GM21528 (cell line): ENCODE measurements around the gene GNB3.

Experiments
- ATAC-seq: cut with Tn5 transposase; IDR thresholded peaks from one replicate; pipeline ENCODE4 v1.9.1; 2021; ENCODE audit warnings: mild to moderate bottlenecking, moderate library complexity; ENCODE audit not compliant: unreplicated experiment, low FRiP score

The GNB3 gene

DNA sequence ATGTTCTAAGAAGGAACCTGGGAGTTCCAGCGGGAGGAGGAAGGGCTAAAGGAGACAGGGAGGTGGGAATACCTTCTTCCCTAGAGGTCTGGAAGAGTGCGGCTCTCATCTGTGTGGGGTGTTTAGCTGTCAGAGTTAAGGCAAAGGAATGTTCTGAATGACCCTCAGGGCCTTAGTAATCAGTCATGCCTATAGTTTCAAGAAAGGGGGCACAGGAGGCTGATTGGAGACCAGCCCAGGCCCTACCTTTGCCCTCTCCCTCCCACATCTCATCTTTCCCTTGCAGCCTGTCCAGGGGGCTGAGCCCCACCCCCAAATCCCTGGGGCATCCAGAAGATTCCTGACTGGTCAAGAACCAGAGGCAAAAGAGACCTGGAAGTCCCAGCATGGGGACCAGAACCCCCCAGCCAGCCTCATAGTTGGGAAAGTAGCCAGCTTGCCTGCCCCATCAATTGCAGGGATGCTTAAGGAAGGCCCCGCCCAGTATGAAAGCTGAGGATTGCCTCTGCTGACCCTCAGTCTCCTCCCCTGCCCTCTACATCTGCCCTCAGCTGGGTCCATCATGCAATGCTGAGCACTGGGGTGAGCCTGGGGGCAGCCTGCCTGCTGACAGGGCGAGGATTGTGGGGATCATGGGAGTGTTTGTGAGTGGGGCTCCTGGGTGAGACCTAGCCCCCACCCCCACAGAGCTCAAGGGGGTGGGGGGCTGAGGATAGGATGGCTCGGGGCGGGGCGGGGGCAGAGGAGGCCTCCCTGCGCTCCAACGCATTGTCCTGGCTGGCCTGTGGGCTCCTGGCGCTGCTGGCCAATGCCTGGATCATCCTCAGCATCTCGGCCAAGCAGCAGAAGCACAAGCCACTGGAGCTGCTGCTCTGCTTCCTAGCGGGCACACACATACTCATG is 17.3 kb upstream of the GNB3 start:
- ATAC-seq = no peak

DNA sequence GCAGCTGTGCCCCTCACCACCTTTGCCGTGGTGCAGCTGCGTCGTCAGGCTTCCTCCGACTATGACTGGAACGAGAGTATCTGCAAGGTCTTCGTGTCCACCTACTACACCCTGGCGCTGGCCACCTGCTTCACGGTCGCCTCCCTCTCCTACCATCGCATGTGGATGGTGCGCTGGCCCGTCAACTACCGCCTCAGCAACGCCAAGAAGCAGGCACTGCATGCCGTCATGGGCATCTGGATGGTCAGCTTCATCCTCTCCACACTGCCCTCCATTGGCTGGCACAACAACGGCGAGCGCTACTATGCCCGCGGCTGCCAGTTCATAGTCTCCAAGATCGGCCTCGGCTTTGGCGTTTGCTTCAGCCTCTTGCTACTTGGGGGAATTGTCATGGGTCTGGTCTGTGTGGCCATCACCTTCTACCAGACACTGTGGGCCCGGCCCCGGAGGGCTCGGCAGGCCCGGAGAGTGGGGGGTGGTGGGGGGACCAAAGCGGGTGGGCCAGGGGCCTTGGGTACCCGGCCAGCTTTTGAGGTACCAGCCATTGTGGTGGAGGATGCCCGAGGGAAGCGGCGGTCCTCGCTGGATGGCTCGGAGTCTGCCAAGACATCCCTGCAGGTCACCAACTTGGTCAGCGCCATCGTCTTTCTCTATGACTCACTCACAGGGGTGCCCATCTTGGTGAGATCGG is 16.5 kb upstream of the GNB3 start:
- no peak for ATAC-seq

DNA sequence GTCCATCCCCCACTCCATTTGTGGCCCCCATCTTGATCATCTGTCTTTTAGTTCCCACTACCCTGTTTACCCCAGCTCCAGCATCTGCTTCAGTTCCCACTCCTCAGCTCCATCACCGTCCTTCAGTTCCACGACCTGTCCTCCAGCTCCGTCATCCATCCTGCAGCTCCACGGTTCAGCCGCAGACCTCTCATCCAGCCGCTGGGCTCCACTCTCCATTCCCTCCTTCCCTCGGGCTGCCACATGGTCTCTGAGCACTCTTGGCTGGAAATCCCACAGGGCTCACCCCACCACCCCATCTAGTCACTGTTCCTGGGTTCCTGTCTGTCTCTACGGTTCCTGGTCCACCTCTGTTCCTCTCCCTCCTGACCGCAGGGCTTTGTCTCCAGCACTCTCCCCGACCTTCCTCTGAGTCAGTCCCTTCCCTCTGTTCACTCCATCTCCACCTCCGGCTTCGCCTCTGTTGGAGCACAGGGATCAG is 15.8 kb upstream of the GNB3 start:
- ATAC-seq = no peak

DNA sequence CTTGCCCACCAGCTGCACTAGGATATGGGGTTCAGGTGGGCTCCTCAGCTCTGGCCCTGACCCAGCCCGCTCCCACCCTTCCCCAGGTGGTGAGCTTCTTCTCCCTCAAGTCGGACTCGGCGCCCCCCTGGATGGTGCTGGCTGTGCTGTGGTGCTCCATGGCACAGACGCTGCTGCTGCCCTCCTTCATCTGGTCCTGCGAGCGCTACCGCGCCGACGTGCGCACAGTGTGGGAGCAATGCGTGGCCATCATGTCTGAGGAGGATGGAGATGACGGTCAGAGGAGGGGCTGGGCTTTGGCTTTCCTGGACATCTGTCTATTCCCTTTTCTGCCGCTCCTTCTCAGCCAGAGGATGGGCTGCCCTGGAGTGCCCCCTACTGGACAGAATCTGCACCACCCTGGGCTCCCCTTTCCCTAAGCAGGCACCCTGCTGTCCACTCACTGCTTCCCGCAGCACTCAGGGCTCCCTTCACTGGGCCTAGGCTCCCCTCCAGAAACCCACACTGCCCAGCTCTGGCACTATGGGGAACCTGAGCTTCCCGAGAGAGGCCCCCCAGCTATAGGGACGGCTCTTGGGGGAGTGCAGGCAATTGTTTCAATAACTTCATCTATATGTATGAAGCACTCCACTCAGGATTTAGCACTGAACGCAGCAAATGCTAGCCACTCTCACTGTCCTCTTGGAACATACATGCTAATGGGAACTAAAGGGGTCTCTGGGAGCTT is 15.2 kb upstream of the GNB3 start:
- ATAC-seq = no peak

DNA sequence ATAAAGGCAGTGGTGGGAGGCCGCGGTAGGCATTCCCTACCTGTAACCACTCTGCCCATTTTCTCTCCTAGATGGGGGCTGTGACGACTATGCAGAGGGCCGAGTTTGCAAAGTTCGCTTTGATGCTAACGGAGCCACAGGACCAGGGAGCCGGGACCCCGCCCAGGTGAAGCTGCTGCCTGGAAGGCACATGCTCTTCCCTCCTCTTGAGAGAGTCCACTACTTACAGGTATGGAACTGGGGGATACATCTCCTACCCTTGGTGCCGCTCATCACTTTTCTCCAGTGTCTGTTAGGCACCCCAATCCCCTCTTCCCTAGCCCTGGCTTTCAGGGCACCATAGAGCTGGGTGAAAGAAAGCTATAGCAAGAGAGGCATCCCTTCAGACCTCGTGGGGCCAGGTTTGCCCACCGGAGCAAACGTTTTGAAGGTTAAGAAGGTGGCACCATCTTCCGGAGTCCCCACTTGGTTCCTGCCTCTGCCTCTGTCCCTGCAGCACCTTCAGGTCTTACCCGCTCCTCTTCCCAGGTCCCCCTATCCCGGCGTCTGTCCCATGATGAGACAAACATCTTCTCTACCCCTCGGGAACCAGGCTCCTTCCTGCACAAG is 14.5 kb upstream of the GNB3 start:
- ATAC-seq = no peak

DNA sequence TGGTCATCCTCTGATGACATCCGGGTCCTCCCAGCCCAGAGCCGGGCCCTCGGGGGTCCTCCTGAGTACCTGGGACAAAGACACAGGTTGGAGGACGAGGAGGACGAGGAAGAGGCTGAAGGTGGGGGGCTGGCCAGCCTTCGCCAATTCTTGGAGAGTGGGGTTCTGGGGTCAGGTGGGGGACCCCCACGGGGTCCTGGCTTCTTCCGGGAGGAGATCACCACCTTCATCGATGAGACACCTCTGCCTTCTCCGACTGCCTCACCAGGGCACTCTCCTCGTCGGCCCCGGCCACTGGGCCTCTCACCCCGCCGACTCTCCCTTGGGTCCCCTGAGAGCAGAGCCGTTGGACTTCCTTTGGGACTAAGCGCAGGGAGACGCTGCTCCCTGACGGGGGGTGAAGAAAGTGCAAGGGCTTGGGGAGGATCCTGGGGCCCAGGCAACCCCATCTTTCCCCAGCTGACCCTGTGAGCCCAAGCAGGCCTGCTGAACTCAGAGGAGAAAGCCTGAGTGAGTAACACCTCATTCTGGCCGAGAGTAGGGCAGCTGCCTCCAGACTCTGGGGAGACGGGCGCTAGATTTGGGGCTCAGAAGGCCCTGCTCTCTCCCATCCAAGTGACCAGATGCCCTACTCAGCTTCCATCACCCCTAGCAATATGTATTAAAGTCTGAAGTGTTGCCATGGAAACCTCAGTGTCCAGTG is 13.8 kb upstream of the GNB3 start:
- ATAC-seq = no peak

DNA sequence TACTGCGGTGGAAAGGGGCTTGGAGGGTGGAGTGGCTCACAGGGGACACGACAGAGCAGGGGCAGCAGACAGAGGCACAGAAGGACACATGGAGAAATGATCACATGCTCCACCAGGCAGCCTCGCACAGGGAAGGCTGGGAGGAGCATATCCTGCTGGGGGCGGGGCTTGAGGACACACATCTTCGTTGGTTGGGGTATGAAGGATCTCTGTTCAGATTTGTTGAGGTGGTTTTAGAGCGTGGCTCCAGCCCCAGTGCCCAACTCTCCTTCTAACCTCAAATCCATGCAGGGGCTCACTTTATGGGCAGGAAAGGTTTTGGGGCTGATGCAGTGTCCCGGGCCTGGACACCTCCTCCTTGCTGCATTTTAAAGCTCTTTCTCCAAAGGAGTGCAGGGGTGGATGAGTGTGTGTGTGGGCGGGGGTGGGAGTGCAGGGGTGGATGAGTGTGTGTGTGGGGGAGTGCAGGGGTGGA is 13.3 kb upstream of the GNB3 start:
- ATAC-seq = no peak

DNA sequence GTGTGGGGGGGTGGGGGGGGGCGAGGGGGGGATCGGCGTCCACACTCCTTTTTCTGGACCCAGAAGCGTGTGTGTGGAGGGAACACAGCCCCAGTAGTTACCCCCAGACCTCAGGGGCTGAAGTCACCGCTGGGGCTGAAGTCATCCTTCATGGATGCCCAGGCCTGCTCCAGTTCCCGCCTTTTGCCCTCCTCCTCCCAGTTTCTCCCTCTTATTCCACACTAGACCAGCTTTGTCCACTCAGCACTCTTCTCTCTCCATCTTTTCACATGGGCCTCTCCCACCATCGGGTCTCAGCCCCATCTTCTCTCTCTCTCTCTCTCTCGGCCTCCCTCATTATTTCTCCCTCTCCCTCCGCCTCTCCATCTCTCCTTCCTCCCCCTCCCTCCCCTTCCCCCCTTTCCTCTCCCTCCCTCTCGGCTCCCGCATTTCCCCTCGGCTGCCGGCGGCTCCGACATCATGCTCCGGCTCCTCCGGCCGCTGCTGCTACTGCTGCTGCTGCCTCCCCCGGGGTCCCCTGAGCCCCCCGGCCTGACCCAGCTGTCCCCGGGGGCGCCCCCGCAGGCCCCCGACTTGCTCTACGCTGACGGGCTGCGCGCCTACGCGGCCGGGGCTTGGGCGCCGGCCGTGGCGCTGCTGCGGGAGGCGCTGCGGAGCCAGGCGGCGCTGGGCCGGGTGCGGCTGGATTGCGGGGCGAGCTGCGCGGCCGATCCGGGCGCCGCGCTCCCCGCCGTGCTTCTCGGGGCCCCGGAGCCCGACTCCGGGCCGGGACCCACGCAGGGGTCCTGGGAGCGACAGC is 12.5 kb upstream of the GNB3 start, which contains the start of gene P3H3:
Gene P3H3 (plus strand): TSS at position 426 of the 799 bp plus-strand sequence. CDS start 34 bp downstream, at position 460.
- ATAC-seq = no peak

DNA sequence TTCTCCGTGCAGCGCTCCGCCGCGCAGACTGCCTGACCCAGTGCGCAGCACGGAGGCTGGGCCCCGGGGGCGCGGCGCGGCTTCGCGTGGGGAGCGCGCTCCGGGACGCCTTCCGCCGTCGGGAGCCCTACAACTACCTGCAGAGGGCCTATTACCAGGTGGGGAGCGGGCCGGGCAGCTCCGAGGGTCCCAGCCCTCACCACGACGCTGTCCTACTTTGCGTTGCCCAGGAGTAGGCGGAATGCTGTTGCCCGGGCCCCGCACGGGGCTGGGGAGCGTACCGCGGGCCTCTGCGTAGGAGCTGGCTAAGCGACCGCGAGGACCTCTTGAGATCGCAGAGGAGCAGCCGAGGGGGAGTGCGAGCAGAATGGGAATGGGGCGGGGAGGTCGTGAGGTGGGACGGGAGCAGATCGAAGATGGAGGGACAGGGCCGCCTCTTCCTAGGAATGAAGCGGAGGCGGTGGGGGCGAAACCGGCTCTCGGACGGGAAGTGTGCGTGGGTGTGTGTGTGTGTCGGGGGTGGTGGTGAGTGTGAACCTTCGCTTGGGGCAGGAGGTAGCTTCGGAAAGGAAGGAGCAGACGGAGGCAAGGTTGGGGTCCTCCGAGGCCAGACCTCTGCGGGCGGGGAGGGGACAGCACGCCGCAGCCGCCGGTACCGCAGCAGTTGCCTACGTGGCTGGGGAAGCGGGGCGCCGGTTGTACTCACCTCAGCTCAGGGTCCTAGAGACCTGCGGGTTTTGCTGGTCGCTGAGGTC is 11.8 kb upstream of the GNB3 start:
- no peak for ATAC-seq

DNA sequence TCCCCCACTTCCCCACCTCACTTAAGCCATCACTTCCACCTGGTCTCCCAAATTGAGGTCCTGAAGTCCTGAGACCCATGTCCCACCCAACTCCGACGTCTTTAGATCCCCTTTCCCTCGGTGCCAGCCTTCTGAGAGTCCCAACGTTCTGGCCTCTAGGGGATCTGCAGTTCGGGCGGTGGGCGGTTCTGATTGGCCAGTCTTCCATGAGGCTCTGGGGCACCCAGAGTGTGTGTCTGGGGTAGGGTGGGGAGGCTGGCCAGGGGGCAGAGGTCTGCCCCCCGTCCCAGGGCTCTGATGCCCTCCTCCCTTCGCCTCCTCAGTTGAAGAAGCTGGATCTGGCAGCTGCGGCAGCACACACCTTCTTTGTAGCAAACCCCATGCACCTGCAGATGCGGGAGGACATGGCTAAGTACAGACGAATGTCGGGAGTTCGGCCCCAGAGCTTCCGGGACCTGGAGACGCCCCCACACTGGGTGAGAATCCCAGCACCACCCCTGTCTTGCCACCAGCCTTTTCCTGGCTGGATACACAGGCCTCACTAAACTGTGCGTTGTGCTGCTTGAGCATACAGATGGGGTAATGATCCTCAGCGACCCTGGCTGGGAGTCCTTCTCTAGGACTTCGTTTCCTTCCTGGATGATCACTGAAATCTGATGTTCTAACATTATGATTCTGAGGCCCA is 11.0 kb upstream of the GNB3 start:
- no peak for ATAC-seq

DNA sequence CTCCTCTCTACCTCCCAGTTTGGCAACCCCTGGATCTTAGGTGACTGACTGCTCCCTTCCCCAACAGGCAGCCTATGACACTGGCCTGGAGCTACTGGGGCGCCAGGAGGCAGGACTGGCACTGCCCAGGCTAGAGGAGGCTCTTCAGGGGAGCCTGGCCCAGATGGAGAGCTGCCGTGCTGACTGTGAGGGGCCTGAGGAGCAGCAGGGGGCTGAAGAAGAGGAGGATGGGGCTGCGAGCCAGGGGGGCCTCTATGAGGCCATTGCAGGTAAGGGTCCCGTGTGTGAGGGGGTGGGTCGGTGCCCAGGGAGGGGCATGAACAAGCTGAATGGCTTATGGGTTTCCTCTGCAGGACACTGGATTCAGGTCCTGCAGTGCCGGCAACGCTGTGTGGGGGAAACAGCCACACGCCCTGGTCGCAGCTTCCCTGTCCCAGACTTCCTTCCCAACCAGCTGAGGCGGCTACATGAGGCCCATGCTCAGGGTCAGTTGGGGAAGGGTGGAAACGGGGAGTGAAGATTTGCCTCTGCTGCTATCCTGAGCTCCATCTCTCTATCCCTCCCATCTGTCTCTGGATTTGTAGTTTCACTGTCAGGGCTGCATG is 10.3 kb upstream of the GNB3 start:
- no peak for ATAC-seq

DNA sequence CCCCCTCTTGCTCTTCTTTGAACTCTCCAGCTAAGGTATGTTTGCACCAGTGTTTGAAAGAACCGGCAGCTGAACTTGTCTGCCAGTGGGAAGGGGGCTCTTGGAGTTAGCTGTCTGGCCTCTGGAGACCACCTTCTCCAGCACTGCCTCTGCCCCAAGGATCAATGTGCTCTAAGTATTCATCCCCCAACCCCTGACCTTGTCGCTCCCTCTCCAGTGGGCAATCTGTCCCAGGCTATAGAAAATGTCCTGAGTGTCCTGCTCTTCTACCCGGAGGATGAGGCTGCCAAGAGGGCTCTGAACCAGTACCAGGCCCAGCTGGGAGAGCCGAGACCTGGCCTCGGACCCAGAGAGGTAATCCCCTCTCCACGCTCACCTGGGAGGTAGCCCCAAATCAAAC is 9.7 kb upstream of the GNB3 start:
- no peak for ATAC-seq

DNA sequence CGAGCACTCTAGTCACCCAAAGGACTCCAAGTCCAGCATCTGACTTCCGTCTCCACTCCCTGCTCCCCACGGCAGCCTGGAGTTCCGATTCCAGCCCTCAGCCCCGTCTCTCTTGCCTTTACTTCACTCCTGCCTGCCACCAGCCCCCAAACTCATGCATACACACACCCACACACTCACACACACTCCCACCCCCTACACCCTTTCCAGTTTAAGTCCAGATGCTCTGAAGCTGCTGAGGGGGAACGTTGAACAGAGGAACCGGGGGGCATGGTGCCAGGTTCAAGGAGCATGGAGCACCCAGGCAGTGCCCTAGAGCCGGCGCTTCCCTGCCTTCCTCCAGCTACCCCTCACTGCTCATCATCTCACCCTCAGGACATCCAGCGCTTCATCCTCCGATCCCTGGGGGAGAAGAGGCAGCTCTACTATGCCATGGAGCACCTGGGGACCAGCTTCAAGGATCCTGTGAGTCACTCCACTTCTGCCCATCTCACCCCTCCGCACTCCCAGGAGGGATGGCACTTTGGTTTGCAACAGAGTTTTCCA is 9.2 kb upstream of the GNB3 start:
- no peak for ATAC-seq

DNA sequence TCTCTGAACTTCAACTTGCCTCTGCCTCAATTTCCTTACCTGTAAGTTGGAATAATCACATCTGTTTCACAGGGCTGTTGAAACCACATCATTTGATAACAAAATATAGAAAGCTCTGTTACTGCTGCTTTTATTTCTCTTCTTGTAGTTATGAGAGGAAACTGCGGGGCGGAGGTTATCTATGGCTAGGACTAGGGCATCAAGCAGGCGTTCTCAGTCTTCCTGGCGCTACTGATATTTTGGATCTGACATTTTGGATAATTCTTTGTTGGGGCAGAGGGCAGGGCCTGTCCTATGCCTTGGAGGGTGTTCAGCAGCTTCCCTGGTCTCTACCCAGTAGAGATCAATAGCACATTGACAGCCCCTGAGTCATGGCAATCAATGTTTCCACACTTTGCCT is 8.6 kb upstream of the GNB3 start:
- no peak for ATAC-seq

DNA sequence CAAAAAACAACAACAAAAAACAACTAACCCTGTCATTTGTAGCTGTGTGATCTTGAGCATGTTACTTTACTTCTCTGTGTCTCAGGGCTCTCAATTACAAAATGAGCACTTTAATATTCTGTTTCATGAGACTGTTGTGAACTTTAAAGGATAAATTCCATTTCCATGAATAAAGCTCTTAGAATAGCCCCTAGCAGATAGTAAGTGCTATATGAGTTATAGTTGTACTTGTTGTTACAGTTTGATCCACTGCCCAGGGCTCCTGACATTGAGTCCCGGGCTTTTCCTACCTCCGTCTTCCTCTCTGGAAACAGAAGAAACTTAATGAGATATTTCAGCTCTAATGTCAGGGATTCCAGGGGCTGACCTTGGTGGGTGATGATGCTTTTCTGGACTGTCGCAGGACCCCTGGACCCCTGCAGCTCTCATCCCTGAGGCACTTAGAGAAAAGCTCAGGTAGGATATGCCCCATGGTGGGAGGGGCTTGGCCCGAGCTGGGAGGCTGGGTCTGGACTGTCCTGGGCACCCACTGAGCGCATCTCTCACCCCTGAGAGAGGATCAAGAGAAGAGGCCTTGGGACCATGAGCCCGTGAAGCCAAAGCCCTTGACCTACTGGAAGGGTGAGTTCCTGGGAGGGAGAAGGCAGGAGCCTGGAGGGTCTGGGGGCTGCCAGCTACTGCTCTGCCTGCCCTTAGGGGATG is 7.4 kb upstream of the GNB3 start:
- no peak for ATAC-seq

DNA sequence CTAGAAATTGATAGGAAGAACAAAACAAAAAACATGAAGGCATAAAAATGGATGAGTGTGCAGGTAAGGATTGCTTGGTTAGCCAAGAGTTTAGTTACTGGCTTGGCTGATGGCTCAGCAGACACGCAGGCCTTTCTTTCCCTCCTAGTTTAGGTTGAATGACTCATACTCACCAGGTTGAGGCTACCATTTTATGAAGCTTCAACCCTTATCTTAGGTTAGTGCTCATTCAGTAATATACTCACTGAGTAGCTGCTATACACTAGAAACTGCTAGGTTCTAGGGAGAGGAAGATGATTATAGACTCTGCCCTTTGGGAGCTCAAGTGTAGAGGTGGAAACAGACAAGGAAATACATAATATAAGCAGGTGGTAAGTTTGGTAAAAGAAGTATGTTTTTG is 6.5 kb upstream of the GNB3 start:
- no peak for ATAC-seq

DNA sequence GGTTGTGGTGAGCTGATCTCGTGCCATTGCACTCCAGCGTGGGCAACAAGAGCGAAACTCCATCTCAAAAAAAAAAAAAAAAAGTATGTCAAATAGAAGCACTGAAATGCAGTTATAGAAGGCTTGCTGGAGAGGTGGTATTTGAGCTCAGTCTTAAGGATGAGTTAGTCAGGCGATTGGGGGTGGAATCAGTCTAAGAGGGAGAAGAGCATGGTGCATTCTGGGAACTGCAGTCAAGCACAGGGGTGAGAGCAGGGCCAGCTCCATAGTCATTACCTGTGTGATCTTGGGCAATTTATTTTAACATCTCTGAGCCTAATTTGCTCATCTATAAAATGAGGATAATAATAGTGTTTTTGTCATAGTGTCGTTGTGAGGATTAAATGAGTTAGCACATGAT is 5.9 kb upstream of the GNB3 start:
- ATAC-seq = no peak
